A673 (cell line): ENCODE data around the gene GALNT14. TPM values are rescaled to one million over a fixed set of nuclear protein-coding genes. Genes with fewer than 3 reads are reported as not detected.

Experiments used
- BruUV-seq: library from RNA; stranded (reverse); fragments of 400-500 nt; replicated peaks from 2 replicates; lab custom pipeline; 2021; lab: Mats Ljungman, UMichigan
- CTCF ChIA-PET: fragments of 300-600 bp; sonication (Branson Sonifier 250); formaldehyde crosslinking; loops from one replicate; lab custom pipeline; 2022; ENCODE audit warnings: antibody characterized with exemption; lab: Charles Lee
- POLR2A ChIA-PET: fragments of 300-600 bp; sonication (Branson Sonifier 250); formaldehyde crosslinking; loops from one replicate; lab custom pipeline; 2022; ENCODE audit warnings: antibody characterized with exemption; ENCODE audit not compliant: low non-redundant PET; lab: Charles Lee
- DNase-seq: peaks from one replicate; pipeline ENCODE4 v3.0.0-alpha.2; 2015; ENCODE audit warnings: low spot score
- H3K27ac ChIP-seq: fragments of 200-600 bp; sonication (generic); 2 replicates; pipeline ENCODE4 v1.5.1; 2016; ENCODE audit warnings: mixed run types, low read depth, mild to moderate bottlenecking, mixed read lengths, antibody characterized with exemption, low read length; ENCODE audit not compliant: poor library complexity, severe bottlenecking
- H3K27me3 ChIP-seq: fragments of 200-600 bp; sonication (generic); replicated peaks from 2 replicates; pipeline ENCODE4 v1.6.1; 2017; ENCODE audit warnings: mixed run types, low read depth, mild to moderate bottlenecking, mixed read lengths, antibody characterized with exemption, low read length; ENCODE audit not compliant: insufficient read depth, poor library complexity
- H3K36me3 ChIP-seq: fragments of 200-600 bp; sonication (generic); 2 replicates; pipeline ENCODE4 v1.6.1; 2016; ENCODE audit warnings: mixed run types, mild to moderate bottlenecking, mixed read lengths, antibody characterized with exemption, low read length; ENCODE audit not compliant: insufficient read depth, poor library complexity, severe bottlenecking
- H3K4me1 ChIP-seq: fragments of 200-600 bp; sonication (generic); 2 replicates; pipeline ENCODE4 v1.6.1; 2017; ENCODE audit warnings: mixed run types, mild to moderate bottlenecking, mixed read lengths, antibody characterized with exemption, low read length; ENCODE audit not compliant: insufficient read depth, poor library complexity, severe bottlenecking
- H3K4me3 ChIP-seq: fragments of 200-600 bp; sonication (generic); 2 replicates; pipeline ENCODE4 v1.5.1; 2016; ENCODE audit warnings: low read depth, mixed run types, mild to moderate bottlenecking, mixed read lengths, low read length; ENCODE audit not compliant: poor library complexity, severe bottlenecking
- H3K9me3 ChIP-seq: fragments of 200-600 bp; sonication (generic); 2 replicates; pipeline ENCODE4 v1.6.1; 2016; ENCODE audit warnings: mixed run types, low read depth, mild to moderate bottlenecking, mixed read lengths, antibody characterized with exemption, low read length; ENCODE audit not compliant: poor library complexity, severe bottlenecking
- CTCF ChIP-seq: fragments of 300-800, 200-600 bp; sonication (generic); conservative IDR thresholded peaks from 2 replicates; pipeline ENCODE4 v1.5.1; 2017; ENCODE audit warnings: low read depth, mild to moderate bottlenecking, antibody characterized with exemption, low read length, moderate library complexity, mixed read lengths
- EZH2 ChIP-seq: fragments of 200-600 bp; sonication (generic); IDR thresholded peaks from 2 replicates; pipeline ENCODE4 v1.6.1; 2017; ENCODE audit warnings: borderline replicate concordance, low read depth, mild to moderate bottlenecking, mixed read lengths, antibody characterized with exemption, low read length; ENCODE audit not compliant: poor library complexity, severe bottlenecking
- intact Hi-C: fragments of 100-400 bp; cut with micrococcal nuclease; formaldehyde crosslinking; loops from one replicate; pipeline ENCODE4 v1.10.0; 2022; ENCODE audit not compliant: unreplicated experiment
- total RNA-seq: library from RNA; stranded (reverse); gene quantifications from 2 replicates; pipeline ENCODE4 v1.2.3, GENCODE V29; 2021

GALNT14 gene
- total RNA-seq, 1 experiment from 2014 or later, result 9.7 TPM

DNA sequence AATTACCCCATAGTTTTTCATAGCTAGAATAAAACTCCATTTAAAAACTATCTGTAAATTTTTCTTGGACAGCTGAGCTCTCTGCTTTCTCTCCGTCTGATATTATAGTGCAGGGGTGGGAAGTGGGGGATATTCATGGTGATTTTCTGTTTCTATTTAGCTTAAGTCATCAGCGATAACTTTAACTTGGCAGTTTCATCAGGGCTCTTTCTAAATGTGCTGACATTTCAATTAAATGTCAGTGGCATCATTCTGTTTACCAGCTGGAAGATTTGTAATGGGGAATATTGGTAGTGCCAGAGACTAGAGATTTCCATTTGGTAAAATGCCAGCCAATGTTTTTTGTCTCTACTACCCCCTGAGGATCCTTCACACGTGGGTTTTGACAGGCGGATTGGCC, 277.5 kb downstream of the GALNT14 start:
- intact Hi-C loops, result loop anchor here (5.0 kb wide), 1 partner anchor 472 kb away; no protein-coding TSS in a partner anchor
- TF ChIP-seq EZH2, result no peak
- no peak for TF ChIP-seq CTCF
- CTCF ChIA-PET, result interaction anchor here (1.1 to 1.2 kb wide), 2 partner anchors 149 to 309 kb away, joined by 3 to 5 read pairs; no protein-coding TSS in a partner anchor
- no peak overlapping the region for H3K27ac ChIP-seq
- POLR2A ChIA-PET, result no interaction called here
- H3K36me3 ChIP-seq, result no peaks in the 10 kb centered on the region
- no peaks in the 10 kb centered on the region for H3K9me3 ChIP-seq
- no peak for DNase-seq
- no TSS peak for BruUV-seq
- H3K27me3 ChIP-seq, result peaks cover 2% of the 10 kb centered on the region
- H3K4me1 ChIP-seq, result no peaks in the 10 kb centered on the region
- no peak overlapping the region for H3K4me3 ChIP-seq

Other genes starting within 250 kb of the GALNT14 start
- gene CAPN14, start 79.1 kb upstream of the GALNT14 start, total RNA-seq, result 0.13 and 0.35 TPM in 2 replicates
- 4.4 and 4.8 TPM in 2 replicates for gene EHD3, start 95.7 kb upstream of the GALNT14 start, total RNA-seq